ENCODE results near the gene PFDN1.

The PFDN1 gene

GRCh38 chr5:140328036-140328764 lies 25.3 kb upstream of the PFDN1 start:
- DNase-seq: no peak

GRCh38 chr5:140327589-140327988 lies 24.7 kb upstream of the PFDN1 start:
- peak; percentile 50 for DNase-seq

DNA sequence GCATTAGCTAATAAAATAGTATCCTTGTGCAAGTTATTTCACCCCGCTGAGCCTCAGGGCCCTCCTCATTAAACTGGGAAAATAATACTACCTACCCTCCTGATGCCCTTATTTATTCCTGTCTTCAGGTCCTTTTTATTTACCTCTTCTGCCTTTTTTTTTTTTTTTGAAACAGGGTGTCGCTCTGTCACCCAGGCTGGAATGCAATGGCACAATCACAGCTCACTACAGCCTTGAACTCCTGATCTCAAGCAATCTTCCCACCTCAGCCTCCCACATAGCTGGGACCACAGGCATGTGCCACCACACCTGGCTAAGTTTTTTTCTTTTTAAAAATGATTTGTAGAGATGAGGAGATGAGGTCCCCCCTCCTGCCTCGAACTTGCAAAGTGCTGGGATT lies 22.6 kb upstream of the PFDN1 start:
- no peak for DNase-seq

- no peak for DNase-seq
Measured at GRCh38 chr5:140324617-140325241, 21.8 kb upstream of the PFDN1 start.

DNA sequence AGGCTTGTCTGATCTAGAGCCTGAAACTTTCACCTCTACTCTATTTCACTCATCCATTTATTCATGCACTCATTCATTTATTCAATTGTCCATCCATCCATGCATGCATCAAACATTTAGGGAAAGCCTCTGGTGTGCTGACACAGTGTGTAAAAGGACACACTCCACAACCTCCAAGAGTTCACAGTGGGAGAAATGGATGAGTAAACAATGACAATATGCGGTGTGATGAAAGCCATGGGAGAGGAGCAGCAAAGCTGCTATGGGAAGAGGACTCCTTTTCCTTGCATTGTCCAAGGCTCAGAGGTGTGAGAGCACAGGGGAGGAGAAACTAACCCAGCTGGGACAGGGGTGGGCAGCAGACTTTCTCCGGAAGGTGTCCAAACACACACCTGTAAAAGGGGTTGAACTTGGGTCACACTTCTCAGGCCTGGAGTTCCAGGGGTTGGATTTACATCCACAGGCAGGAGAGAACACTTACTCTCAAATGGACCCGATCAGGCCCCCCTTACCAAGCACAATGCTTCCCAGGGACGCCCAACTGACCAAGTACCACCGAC lies 21.2 kb upstream of the PFDN1 start:
- peak; percentile 51 for DNase-seq

- peak; percentile 60 for DNase-seq
Measured at GRCh38 chr5:140322751-140323731, 20.1 kb upstream of the PFDN1 start.

GRCh38 chr5:140321796-140322195 lies 18.9 kb upstream of the PFDN1 start:
- no peak for DNase-seq

- no peak for DNase-seq
Measured at GRCh38 chr5:140319833-140320232, 16.9 kb upstream of the PFDN1 start.

DNA sequence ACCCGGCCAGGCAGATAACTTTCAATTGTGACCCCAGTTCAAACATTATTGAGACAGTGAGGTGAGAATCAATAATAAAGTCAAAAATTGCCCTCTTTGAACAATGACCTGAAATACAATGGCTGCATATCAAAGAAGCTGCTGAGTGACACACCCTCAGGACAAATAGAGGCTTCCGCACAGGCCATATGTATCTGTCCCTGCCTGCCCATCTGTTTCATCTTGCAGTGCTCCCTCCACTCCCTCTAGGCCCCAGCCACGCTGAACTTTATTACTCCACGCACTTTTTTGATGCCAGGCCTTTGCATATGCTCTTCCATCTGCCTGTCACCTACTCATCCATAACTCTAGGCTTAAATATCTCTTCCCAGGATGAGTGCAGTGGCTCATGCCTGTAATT lies 15.9 kb upstream of the PFDN1 start:
- DNase-seq: no peak

GRCh38 chr5:140317859-140318258 lies 15.0 kb upstream of the PFDN1 start:
- DNase-seq: no peak

- DNase-seq: no peak
Measured at GRCh38 chr5:140312791-140313189, 9.9 kb upstream of the PFDN1 start.

- DNase-seq: peak; percentile 20
Measured at GRCh38 chr5:140312067-140312790, 9.3 kb upstream of the PFDN1 start.

GRCh38 chr5:140311011-140311467 lies 8.1 kb upstream of the PFDN1 start:
- no peak for DNase-seq

DNA sequence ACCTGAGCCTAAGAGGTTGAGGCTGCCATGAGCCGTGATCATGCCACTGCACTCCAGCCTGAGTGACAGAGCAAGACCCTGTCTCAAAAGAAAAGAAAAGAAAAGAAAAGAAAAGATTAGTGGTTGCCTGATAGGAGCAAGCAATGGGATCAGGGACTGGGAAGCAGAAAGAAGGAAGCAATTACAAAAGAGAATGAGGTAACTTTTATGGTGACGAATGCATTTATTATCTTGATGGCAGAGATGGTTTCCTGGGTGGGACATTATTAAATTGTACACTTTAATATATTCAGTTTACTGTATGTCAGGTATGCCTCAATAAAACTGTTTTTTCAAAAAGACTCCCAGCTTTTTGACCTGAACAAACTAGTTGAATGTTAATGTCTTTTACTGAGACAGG lies 7.5 kb upstream of the PFDN1 start:
- DNase-seq: no peak

- no peak for DNase-seq
Measured at GRCh38 chr5:140309706-140310249, 6.9 kb upstream of the PFDN1 start.

GRCh38 chr5:140305471-140305870 lies 2.6 kb upstream of the PFDN1 start:
- DNase-seq: no peak

DNA sequence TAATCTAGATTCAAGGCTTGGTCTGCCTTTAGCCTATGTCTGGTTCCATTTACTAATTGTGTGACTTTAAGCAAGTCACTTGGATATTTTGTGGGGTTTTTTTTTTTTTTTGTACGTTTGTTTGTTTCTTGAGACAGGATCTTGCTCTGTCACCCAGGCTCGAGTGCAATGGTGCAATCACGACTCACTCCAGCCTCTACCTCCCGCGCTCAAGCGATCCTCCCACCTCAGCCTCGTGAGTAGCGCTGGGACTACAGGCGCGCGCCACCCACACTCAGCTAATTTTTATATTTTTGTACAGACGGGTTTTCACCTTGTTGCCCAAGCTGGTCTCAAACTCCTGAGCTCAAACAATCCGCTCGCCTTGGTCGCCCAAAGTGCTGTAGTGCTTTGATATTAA lies 1.1 kb upstream of the PFDN1 start:
- no peak for DNase-seq

DNA sequence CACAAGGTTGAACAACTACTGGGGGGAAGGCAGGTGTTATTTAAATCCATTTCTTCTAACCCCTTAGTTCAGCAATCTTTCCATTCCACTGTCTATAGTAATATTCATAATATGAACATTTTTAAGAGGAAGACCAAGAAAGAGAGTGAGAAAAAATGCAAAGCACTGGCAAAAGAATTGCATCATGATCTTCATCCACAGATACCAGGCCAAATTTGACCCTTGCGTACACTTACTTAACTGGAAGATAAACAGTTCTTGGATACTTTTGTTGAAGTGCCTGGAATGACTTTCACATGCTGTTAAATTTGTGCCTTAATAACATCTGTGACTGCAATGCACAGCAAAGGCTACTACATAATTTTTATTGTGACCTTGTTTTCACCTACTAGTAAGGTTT lies 1.8 kb downstream of the PFDN1 start:
- no peak for DNase-seq

DNA sequence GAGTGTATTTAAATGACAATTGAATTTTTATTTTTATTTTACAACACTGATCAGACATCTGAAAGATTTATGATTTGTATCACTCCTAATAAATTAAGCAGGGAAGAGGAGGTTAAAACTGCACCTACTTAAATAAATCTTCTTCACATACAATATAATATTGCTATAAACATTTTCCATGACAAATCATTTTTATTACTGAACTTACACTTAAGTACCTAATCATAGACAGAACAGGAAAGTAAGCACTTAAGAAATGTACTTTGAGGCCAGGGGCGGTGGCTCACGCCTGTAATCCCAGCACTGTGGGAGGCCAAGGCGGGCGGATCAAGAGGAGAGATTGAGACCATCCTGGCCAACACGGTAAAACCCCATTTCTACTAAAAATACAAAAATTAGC lies 3.8 kb downstream of the PFDN1 start:
- no peak for DNase-seq

- no peak for DNase-seq
Measured at GRCh38 chr5:140298183-140298601, 4.7 kb downstream of the PFDN1 start.

- no peak for DNase-seq
Measured at GRCh38 chr5:140297283-140297682, 5.6 kb downstream of the PFDN1 start.

- no peak for DNase-seq
Measured at GRCh38 chr5:140296289-140296688, 6.6 kb downstream of the PFDN1 start.

All from DMS53 (cell line).